NCI-H1092 treated with DMSO at 0.1 percent for 48 hours (cell line): Measurements from ENCODE around the gene TTC3.
A peak's percentile ranks its signal among the peaks of the same experiment; 100 is the strongest.
"Not testable (repeated sequence)": the region's sequence is repeated elsewhere in the genome, so short reads cannot be mapped to it uniquely, and the experiment has no call there.

Experiments
- DNase-seq: peaks from one replicate; lab custom pipeline; 2025; lab: John Stamatoyannopoulos, UW

The TTC3 gene

GRCh38 chr21:37072988-37073416 lies at the start of gene TTC3, which contains the start of gene PIGP:
Gene TTC3, plus strand, starts transcription at chr21:37073254. Its CDS starts 14,004 bp downstream, at chr21:37087258.
Gene PIGP, minus strand, starts transcription at chr21:37073071. Its CDS starts 556 bp downstream, at chr21:37072515.
- DNase-seq, result peak; percentile 90

GRCh38 chr21:37026499-37026898 lies 46.6 kb upstream of the TTC3 start:
- DNase-seq, result no peak

- DNase-seq, result no peak
Measured at GRCh38 chr21:37028570-37028969, 44.5 kb upstream of the TTC3 start.

- DNase-seq, result no peak
Measured at GRCh38 chr21:37030864-37031263, 42.2 kb upstream of the TTC3 start.

GRCh38 chr21:37032293-37032692 lies 40.8 kb upstream of the TTC3 start:
- no peak for DNase-seq

GRCh38 chr21:37032877-37033471 lies 40.1 kb upstream of the TTC3 start:
- DNase-seq, result no peak

- not testable (repeated sequence) for DNase-seq
Measured at GRCh38 chr21:37034394-37034793, 38.7 kb upstream of the TTC3 start.

GRCh38 chr21:37036177-37036576 lies 36.9 kb upstream of the TTC3 start:
- no peak for DNase-seq

GRCh38 chr21:37039411-37040075 lies 33.5 kb upstream of the TTC3 start:
- DNase-seq, result no peak

- DNase-seq, result no peak
Measured at GRCh38 chr21:37040212-37040611, 32.8 kb upstream of the TTC3 start.

GRCh38 chr21:37041706-37042271 lies 31.3 kb upstream of the TTC3 start:
- DNase-seq, result peak; percentile 5

- DNase-seq, result no peak
Measured at GRCh38 chr21:37043818-37044217, 29.2 kb upstream of the TTC3 start.

GRCh38 chr21:37044643-37045042 lies 28.4 kb upstream of the TTC3 start:
- no peak for DNase-seq

GRCh38 chr21:37045149-37045548 lies 27.9 kb upstream of the TTC3 start:
- no peak for DNase-seq

- DNase-seq, result no peak
Measured at GRCh38 chr21:37045556-37045955, 27.5 kb upstream of the TTC3 start.

- DNase-seq, result no peak
Measured at GRCh38 chr21:37047079-37047478, 26.0 kb upstream of the TTC3 start.

- DNase-seq, result not testable (repeated sequence)
Measured at GRCh38 chr21:37049741-37050140, 23.3 kb upstream of the TTC3 start.

GRCh38 chr21:37055271-37055855 lies 17.7 kb upstream of the TTC3 start:
- no peak for DNase-seq

- DNase-seq, result no peak
Measured at GRCh38 chr21:37057614-37058013, 15.4 kb upstream of the TTC3 start.

- no peak for DNase-seq
Measured at GRCh38 chr21:37058261-37058660, 14.8 kb upstream of the TTC3 start.

GRCh38 chr21:37059181-37059580 lies 13.9 kb upstream of the TTC3 start:
- no peak for DNase-seq

- peak; percentile 95 for DNase-seq
Measured at GRCh38 chr21:37060296-37060695, 12.8 kb upstream of the TTC3 start.
